H1 (cell line): ENCODE data around the gene DEPP1. TPM values are rescaled to one million over a fixed set of nuclear protein-coding genes. Genes with fewer than 3 reads are reported as not detected.

Source experiments
- ATF2 ChIP-seq: IDR thresholded peaks from 2 replicates; pipeline ENCODE4 v1.6.1; 2012; ENCODE audit warnings: low read length, inconsistent platforms
- TAF7 ChIP-seq: optimal IDR thresholded peaks from 2 replicates; pipeline ENCODE3; 2011; ENCODE audit warnings: low read depth, mild to moderate bottlenecking, inconsistent platforms, low read length, moderate library complexity, borderline replicate concordance
- polyA plus RNA-seq, 7 experiments: library from polyadenylated mRNA; depleted of rRNA in 3 of 7; stranded (reverse) in 5 of 7; unstranded in 2 of 7; fragments of >200 nt in 5 of 7; fragments of 200-250 nt in 2 of 7; gene quantifications; 1 replicate in 5 of 7; 2 replicates in 1 of 7; 4 replicates in 1 of 7; pipeline versions ENCODE4 v1.2.1 to v1.2.3, GENCODE V29; 2011 to 2013; ENCODE audit warnings: missing spikeins in 2 of 7, mixed read lengths in 2 of 7
- total RNA-seq: library from RNA; stranded (reverse); fragmentation: NEBNext Ultra II Directional; extraction: Animal tissue kit (Norgen Biotek cat#: 25700); gene quantifications from 2 replicates; pipeline ENCODE4 v1.2.1, GENCODE V29; 2021

The DEPP1 gene
- total and polyA plus RNA-seq, 2 of the 8 experiments (the other 6 are each of a cell fraction or from before 2014, with no cell fraction given), result 0.67 to 4.5 TPM

GRCh38 chr10:44994752-44995530 lies 16.3 kb upstream of the DEPP1 start (continued):
- TF ChIP-seq ATF2 (no peak), TAF7 (no peak)
